Endothelial cell of umbilical vein (primary cell): ENCODE measurements around the gene APP.

ENCODE experiments used
- CTCF ChIP-seq, 2 donors: IDR thresholded peaks; 1 replicate in 1 of 2; 2 replicates in 1 of 2; pipeline ENCODE4 v1.5.1; 2011; ENCODE audit warnings: low read length in 2 of 2, mild to moderate bottlenecking in 2 of 2, moderate library complexity in 2 of 2, control low read depth in 1 of 2, inconsistent platforms in 1 of 2, low read depth in 1 of 2; ENCODE audit not compliant: insufficient read depth in 1 of 2; ENCODE audit errors: extremely low read depth in 1 of 2
- POLR2AphosphoS5 ChIP-seq: IDR thresholded peaks from 2 replicates; pipeline ENCODE4 v1.6.1; 2012; ENCODE audit warnings: low read depth, mild to moderate bottlenecking, control low read depth, low read length, moderate library complexity; ENCODE audit not compliant: insufficient read depth

GRCh38 chr21:26185021-26185420 lies 14.5 kb upstream of the APP start:
- TF ChIP-seq CTCF (IDR thresholded peaks at IDR 0.05; ENCODE audit: extremely low read depth in 1 of 2, insufficient read depth in 1 of 2, low read depth in 1 of 2, low read length in 2 of 2), result no peak
- TF ChIP-seq POLR2AphosphoS5, result no peak
